Measurements from ENCODE around the gene SLMAP.

The SLMAP gene

GRCh38 chr3:57953576-57953975 is 197.5 kb downstream of the SLMAP start:
- no CpG with 5 or more reads among the region's 7 CpGs for WGBS (ENCODE audit: extremely low coverage, insufficient coverage, insufficient read length)
- no peak overlapping the region for H3K18ac ChIP-seq (ENCODE audit: low read length)
- peak overlapping the region; percentile 96 for H3K27ac ChIP-seq (ENCODE audit: low read depth, low read length)
- peaks cover 2% of the 10 kb centered on the region for H3K79me2 ChIP-seq (ENCODE audit: control insufficient read depth, insufficient read depth, low read length, poor library complexity)
- H3K14ac ChIP-seq (ENCODE audit: low read length): peak overlapping the region; percentile 16
- H3K9me3 ChIP-seq (ENCODE audit: insufficient read depth, low read depth, low read length): no peaks in the 10 kb centered on the region
- H4K8ac ChIP-seq (ENCODE audit: low read depth, low read length): no peak overlapping the region
- H2AK5ac ChIP-seq (ENCODE audit: low read length): no peak overlapping the region
- peak overlapping the region; percentile 4 for H2BK5ac ChIP-seq (ENCODE audit: low read depth, low read length, poor library complexity)
- no peak overlapping the region for H3K9ac ChIP-seq (ENCODE audit: low read length)
- H3K36me3 ChIP-seq (ENCODE audit: control insufficient read depth in 1 of 2, insufficient read depth in 2 of 2, low read length in 2 of 2): no peaks in the 10 kb centered on the region
- H3K4me3 ChIP-seq (ENCODE audit: low read depth, low read length): no peak overlapping the region
- peaks cover 30 to 34% of the 10 kb centered on the region in 2 experiments for H3K4me1 ChIP-seq (ENCODE audit: control insufficient read depth in 1 of 2, insufficient read depth in 2 of 2, low read length in 2 of 2)
- H2AFZ ChIP-seq (ENCODE audit: insufficient read depth, low read length, poor library complexity): no peak overlapping the region
- H4K91ac ChIP-seq (ENCODE audit: low read depth, low read length): peak overlapping the region; percentile 97
- peak overlapping the region; percentile 96 for H2BK12ac ChIP-seq (ENCODE audit: low read length)
- H3K4me2 ChIP-seq (ENCODE audit: low read length): no peak overlapping the region
- H2BK120ac ChIP-seq (ENCODE audit: insufficient read depth, low read length, poor library complexity): peak overlapping the region; percentile 95
- H3K79me1 ChIP-seq (ENCODE audit: low read length): peaks cover 41% of the 10 kb centered on the region
- no peak for DNase-seq
- no peak overlapping the region for H3K23ac ChIP-seq (ENCODE audit: low read length)
- no peak overlapping the region for H4K12ac ChIP-seq (ENCODE audit: low read depth, low read length)
- no peak overlapping the region for H3K4ac ChIP-seq (ENCODE audit: low read depth, low read length)
- H3K27me3 ChIP-seq (ENCODE audit: insufficient read depth, low read length): no peaks in the 10 kb centered on the region

DNA sequence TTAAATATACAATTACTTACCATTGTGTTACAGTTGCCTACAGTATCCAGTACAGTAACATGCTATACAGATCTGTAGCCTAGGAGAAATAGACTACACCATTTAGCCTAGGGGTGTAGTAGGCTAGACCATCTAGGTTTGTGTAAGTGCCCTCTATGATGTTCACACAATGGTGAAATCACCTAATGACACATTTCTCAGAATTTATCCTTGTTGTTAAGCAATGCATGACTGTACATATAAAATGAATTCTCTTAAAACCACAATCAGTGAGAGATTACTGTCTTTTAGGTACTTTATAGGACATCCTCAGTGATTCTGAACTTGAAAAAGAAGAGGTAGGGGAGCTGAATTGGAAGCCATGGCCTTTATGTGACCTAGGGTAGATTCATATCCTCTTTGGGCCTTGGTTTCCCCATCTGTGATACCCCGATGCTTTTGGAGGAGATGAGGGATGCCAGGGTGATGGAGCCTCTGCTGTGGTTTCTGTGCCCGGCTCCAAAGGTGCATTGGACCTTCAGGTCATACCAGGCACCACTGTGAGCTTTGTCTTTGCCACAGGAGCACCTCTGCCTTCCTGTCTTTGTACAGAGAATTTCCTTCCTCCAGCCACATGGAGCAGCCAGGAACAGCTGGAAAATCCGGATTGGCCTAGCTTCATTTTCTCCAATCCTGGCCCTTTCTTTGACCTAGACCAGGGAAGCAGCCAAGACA is 200.2 kb downstream of the SLMAP start:
- H2AFZ ChIP-seq (ENCODE audit: insufficient read depth, low read length, poor library complexity): no peak overlapping the region
- peak in 1 of 2 donors; percentile 82 for DNase-seq
- no peak overlapping the region for H4K12ac ChIP-seq (ENCODE audit: low read depth, low read length)
- no peak overlapping the region for H3K27ac ChIP-seq (ENCODE audit: low read depth, low read length)
- peaks cover 22 to 35% of the 10 kb centered on the region in 2 experiments for H3K4me1 ChIP-seq (ENCODE audit: control insufficient read depth in 1 of 2, insufficient read depth in 2 of 2, low read length in 2 of 2)
- no peak overlapping the region for H4K8ac ChIP-seq (ENCODE audit: low read depth, low read length)
- H3K23ac ChIP-seq (ENCODE audit: low read length): no peak overlapping the region
- peak overlapping the region; percentile 24 for H3K4ac ChIP-seq (ENCODE audit: low read depth, low read length)
- H2BK12ac ChIP-seq (ENCODE audit: low read length): peak overlapping the region; percentile 67
- H3K14ac ChIP-seq (ENCODE audit: low read length): no peak overlapping the region
- H3K4me2 ChIP-seq (ENCODE audit: low read length): no peak overlapping the region
- H3K9me3 ChIP-seq (ENCODE audit: insufficient read depth, low read depth, low read length): no peaks in the 10 kb centered on the region
- H2AK5ac ChIP-seq (ENCODE audit: low read length): peak overlapping the region; percentile 55
- H3K9ac ChIP-seq (ENCODE audit: low read length): no peak overlapping the region
- peaks cover 34% of the 10 kb centered on the region for H3K79me1 ChIP-seq (ENCODE audit: low read length)
- no peak overlapping the region for H3K4me3 ChIP-seq (ENCODE audit: low read depth, low read length)
- no peaks in the 10 kb centered on the region for H3K27me3 ChIP-seq (ENCODE audit: insufficient read depth, low read length)
- H3K79me2 ChIP-seq (ENCODE audit: control insufficient read depth, insufficient read depth, low read length, poor library complexity): peaks cover 2% of the 10 kb centered on the region
- peak overlapping the region; percentile 42 for H4K91ac ChIP-seq (ENCODE audit: low read depth, low read length)
- H2BK5ac ChIP-seq (ENCODE audit: low read depth, low read length, poor library complexity): no peak overlapping the region
- H3K18ac ChIP-seq (ENCODE audit: low read length): no peak overlapping the region
- no peaks in the 10 kb centered on the region for H3K36me3 ChIP-seq (ENCODE audit: control insufficient read depth in 1 of 2, insufficient read depth in 2 of 2, low read length in 2 of 2)
- WGBS (ENCODE audit: extremely low coverage, insufficient coverage, insufficient read length): no CpG with 5 or more reads among the region's 3 CpGs
- H2BK120ac ChIP-seq (ENCODE audit: insufficient read depth, low read length, poor library complexity): peak overlapping the region; percentile 55

GRCh38 chr3:57956833-57957174 is 200.7 kb downstream of the SLMAP start:
- no peaks in the 10 kb centered on the region for H3K9me3 ChIP-seq (ENCODE audit: insufficient read depth, low read depth, low read length)

DNA sequence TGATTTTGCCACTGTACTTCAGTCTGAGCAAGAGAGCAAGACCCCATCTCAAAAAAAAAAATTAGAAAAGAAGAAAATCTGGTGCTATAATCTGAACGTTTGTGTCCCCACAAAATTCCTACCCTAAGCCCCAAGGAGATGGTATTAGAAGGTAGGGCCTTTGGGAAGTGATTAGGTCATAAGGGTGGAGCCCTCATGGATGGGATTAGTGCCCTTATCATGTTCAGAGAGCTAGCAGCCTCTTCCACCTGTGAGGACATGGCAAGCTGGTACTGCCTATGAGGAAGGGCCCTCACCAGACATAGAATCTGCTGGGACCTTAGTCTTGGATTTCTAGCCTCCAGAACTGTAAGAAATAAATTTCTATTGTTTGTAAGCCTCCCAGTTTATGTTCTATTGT is 201.7 kb downstream of the SLMAP start:
- no peak overlapping the region for H2AFZ ChIP-seq (ENCODE audit: insufficient read depth, low read length, poor library complexity)
- H3K27ac ChIP-seq (ENCODE audit: low read depth, low read length): no peak overlapping the region
- H3K23ac ChIP-seq (ENCODE audit: low read length): no peak overlapping the region
- H3K27me3 ChIP-seq (ENCODE audit: insufficient read depth, low read length): no peaks in the 10 kb centered on the region
- H2BK12ac ChIP-seq (ENCODE audit: low read length): no peak overlapping the region
- no peak overlapping the region for H3K4me2 ChIP-seq (ENCODE audit: low read length)
- no peak overlapping the region for H3K4ac ChIP-seq (ENCODE audit: low read depth, low read length)
- no peak overlapping the region for H4K12ac ChIP-seq (ENCODE audit: low read depth, low read length)
- no peaks in the 10 kb centered on the region for H3K9me3 ChIP-seq (ENCODE audit: insufficient read depth, low read depth, low read length)
- no peak overlapping the region for H3K14ac ChIP-seq (ENCODE audit: low read length)
- no peak overlapping the region for H3K18ac ChIP-seq (ENCODE audit: low read length)
- H3K9ac ChIP-seq (ENCODE audit: low read length): no peak overlapping the region
- peaks cover 18 to 29% of the 10 kb centered on the region in 2 experiments for H3K4me1 ChIP-seq (ENCODE audit: control insufficient read depth in 1 of 2, insufficient read depth in 2 of 2, low read length in 2 of 2)
- H3K79me2 ChIP-seq (ENCODE audit: control insufficient read depth, insufficient read depth, low read length, poor library complexity): no peaks in the 10 kb centered on the region
- H2BK120ac ChIP-seq (ENCODE audit: insufficient read depth, low read length, poor library complexity): no peak overlapping the region
- no peak overlapping the region for H2AK5ac ChIP-seq (ENCODE audit: low read length)
- H3K79me1 ChIP-seq (ENCODE audit: low read length): peaks cover 29% of the 10 kb centered on the region
- no peak overlapping the region for H3K4me3 ChIP-seq (ENCODE audit: low read depth, low read length)
- no peak for DNase-seq
- H4K8ac ChIP-seq (ENCODE audit: low read depth, low read length): no peak overlapping the region
- no CpG with 5 or more reads among the region's 1 CpG for WGBS (ENCODE audit: extremely low coverage, insufficient coverage, insufficient read length)
- no peaks in the 10 kb centered on the region for H3K36me3 ChIP-seq (ENCODE audit: control insufficient read depth in 1 of 2, insufficient read depth in 2 of 2, low read length in 2 of 2)
- H2BK5ac ChIP-seq (ENCODE audit: low read depth, low read length, poor library complexity): no peak overlapping the region
- H4K91ac ChIP-seq (ENCODE audit: low read depth, low read length): no peak overlapping the region

More at GRCh38 chr3:57956833-57957174, 200.7 kb downstream of the SLMAP start:
- Histone ChIP-seq H3K36me3 (ENCODE audit: control insufficient read depth in 1 of 2, insufficient read depth in 2 of 2, low read length in 2 of 2) (no peaks in the 10 kb centered on the region), H2BK12ac (ENCODE audit: low read length) (peak overlapping the region; percentile 0), H2AFZ (ENCODE audit: insufficient read depth, low read length, poor library complexity) (no peak overlapping the region), H3K4me3 (ENCODE audit: low read depth, low read length) (no peak overlapping the region), H4K8ac (ENCODE audit: low read depth, low read length) (no peak overlapping the region), H3K9ac (ENCODE audit: low read length) (no peak overlapping the region), H4K91ac (ENCODE audit: low read depth, low read length) (no peak overlapping the region), H4K12ac (ENCODE audit: low read depth, low read length) (no peak overlapping the region), H3K27me3 (ENCODE audit: insufficient read depth, low read length) (no peaks in the 10 kb centered on the region), H3K23ac (ENCODE audit: low read length) (no peak overlapping the region), H3K18ac (ENCODE audit: low read length) (no peak overlapping the region), H3K4me2 (ENCODE audit: low read length) (no peak overlapping the region), H2BK5ac (ENCODE audit: low read depth, low read length, poor library complexity) (no peak overlapping the region), H3K79me2 (ENCODE audit: control insufficient read depth, insufficient read depth, low read length, poor library complexity) (no peaks in the 10 kb centered on the region), H3K4me1 (ENCODE audit: control insufficient read depth in 1 of 2, insufficient read depth in 2 of 2, low read length in 2 of 2) (peaks cover 24 to 36% of the 10 kb centered on the region in 2 experiments), H2BK120ac (ENCODE audit: insufficient read depth, low read length, poor library complexity) (no peak overlapping the region), H3K79me1 (ENCODE audit: low read length) (peaks cover 32% of the 10 kb centered on the region), H3K14ac (ENCODE audit: low read length) (no peak overlapping the region), H2AK5ac (ENCODE audit: low read length) (peak overlapping the region; percentile 16), H3K4ac (ENCODE audit: low read depth, low read length) (no peak overlapping the region), H3K27ac (ENCODE audit: low read depth, low read length) (no peak overlapping the region)
- DNase-seq: no peak
- no CpG with 5 or more reads among the region's 2 CpGs for WGBS (ENCODE audit: extremely low coverage, insufficient coverage, insufficient read length)
